SIG-M5 treated with dmso at 0.1 percent for 504 hours (cell line): ENCODE results near the gene SUMO2.
"Not testable (repeated sequence)": the region's sequence is repeated elsewhere in the genome, so short reads cannot be mapped to it uniquely, and the experiment has no call there.

Experiments
- DNase-seq: peaks from one replicate; lab custom pipeline; 2025; ENCODE audit not compliant: unreplicated experiment; lab: John Stamatoyannopoulos, UW

The SUMO2 gene

DNA sequence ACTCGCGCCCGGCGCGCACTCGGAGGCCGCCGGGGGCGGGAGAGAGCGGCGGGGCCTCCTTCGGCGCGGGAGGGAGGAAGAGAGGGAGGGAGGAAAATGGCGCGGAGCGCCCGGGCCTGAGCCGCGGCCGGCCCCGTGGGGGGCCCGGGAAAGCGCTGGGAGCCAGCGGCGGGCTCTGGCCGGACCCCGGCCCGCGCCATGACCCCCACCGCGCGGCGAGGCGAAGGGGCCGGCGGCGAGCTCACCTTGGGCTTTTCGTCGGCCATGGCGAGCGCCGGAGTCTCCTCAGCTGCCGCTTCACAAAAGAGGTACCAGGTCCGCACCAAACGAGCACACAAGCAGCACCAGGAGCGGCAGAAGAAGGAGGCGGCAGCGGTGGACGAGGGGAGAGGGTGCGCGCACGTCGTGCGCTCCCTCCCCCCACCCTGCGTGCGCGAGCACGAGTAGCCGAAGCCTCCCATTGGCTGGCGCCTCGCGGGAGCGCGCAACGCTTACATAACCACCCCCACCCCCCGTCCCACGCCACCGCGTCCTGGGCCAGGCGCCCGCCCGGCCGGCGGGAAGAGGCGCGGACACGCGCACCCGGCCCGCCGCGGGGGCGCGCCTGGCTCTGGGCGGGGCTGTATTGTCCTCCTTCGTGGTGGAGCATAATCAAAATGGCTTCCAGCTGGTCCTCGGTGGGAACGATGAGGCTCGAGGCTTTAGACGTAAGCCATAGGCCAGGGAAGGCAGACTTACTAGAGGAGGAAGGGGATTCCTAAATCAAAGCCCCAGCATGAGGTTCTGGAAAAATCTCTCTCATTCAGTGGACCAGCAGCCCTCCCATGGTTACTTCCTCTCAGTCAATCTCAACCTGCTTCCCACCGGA, at the start of gene SUMO2:
Gene SUMO2, minus strand, starts transcription at position 391 of the 868 bp plus-strand sequence. Its CDS starts 125 bp downstream, at position 266.
- DNase-seq, result peak; percentile 81

DNA sequence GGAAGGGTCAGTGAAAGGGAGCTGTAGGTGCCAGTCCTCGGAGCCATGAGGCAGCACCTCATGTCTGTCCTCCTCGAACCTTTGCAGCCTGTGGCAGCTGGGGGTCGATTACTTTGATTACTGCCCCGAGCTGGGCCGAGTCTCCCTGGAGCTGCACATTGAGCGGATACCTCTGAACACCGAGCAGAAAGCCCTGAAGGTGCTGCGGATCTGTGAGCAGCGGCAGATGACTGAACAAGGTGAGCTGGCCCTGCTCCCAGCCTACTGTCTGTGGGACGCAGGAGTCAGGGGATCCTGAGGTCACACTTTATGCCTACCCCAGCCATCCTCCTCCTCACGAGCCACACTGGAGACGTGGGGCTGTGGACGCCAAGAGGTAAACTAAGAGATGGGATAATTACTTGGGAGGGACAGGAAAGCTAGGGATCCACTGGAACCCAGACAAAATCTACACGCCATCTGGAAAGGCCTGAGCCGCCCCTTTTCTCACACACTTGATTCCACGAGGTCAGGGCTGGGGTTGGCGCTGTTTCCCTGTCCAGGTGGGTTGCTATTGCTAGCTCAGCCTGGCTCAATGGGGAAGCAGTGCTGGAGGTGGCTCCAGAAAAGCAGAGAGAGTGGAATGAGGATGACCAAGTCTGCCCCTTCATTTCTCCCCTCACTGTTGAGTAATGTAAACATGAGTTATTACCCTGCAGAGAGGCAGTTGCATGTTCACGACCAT, 49.1 kb upstream of the SUMO2 start:
- DNase-seq, result no peak

DNA sequence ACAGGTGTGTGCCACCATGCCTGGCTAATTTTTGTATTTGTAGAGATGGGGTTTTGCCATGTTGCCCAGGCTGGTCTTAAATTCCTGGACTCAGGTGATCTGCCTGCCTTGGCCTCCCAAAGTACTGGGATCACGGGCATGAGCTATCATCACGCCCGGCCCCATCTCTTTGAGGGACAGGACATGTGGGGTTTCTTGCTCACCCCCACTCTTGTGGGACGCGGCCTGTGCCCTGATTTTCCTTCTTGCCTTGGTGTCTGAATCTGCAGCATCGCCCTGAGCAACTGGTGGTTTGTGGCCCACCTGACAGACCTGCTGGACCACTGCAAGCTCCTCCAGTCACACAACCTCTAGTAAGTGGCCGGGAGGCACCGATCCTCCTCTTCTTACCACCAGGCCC, 48.3 kb upstream of the SUMO2 start:
- DNase-seq, result no peak

DNA sequence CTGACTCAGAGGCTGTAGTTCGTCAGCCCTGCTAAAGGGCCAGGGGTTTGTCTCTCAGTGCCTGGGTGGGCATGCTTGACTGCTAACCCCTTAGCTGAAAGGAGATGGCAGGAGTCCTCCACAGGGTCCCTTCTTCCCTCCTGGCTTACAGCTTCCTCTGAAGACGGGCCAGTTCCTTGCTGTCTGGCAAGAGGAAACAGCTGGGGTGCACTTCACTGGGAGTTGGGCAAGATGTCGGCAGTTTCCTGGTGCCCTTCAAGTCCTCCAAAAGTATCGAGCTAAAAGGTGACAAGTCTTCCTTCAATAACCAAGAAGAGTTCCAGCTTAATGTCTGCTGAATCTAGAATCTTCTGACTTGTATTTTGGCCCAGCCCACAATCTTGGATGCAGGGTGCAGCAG, 46.1 kb upstream of the SUMO2 start:
- DNase-seq, result peak; percentile 73

DNA sequence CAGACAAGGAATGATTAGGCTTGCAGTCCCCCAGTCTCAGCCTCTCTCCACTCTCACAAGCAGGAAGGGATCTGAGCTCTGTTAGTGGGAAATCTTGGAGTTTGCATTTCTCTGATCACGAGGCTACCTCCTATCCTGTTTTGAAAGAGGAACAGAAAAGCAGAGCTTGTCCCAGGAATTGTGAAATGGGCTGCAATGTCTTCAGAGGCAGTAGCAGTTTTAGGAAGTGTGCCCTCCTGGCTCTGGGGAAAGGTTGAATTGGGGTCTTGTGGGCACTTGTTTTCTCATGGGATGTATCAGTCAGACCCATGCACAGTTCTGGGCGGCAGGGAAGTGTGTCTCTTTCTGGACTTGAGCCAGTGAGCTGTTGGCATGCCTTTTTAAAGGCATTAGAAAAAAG, 45.5 kb upstream of the SUMO2 start:
- peak; percentile 96 for DNase-seq

DNA sequence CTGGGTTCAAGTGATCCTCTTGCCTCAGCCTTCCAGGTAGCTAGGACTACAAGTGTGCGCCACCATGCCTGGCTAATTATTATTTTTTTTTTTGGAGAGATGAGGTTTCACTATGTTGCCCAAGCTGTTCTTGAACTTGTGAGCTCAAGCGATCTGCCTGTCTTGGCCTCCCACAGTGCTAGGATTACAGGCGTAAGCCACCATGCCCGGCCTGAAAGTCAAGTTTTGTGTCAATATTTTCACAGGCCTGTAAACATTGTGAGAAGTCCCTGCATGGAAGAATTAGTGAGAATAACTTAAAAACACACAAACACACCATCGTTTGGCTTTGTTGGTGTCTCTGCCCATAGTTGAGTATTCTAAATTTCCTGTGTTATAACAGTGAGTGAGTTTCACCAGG, 45.0 kb upstream of the SUMO2 start:
- DNase-seq, result no peak

DNA sequence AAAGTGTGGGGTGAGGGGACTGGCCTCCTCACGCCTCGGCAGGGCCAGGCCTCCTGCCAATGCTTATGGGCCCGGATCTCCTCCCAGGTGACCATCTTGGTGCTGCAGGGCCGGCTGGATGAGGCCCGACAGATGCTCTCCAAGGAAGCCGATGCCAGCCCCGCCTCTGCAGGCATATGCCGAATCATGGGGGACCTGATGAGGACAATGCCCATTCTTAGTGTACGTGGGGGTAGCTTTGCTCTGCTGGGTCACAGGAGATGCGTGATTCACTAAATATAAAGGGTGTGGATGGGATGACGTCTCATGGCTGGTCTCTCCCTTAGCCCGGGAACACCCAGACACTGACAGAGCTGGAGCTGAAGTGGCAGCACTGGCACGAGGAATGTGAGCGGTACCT, 42.3 kb upstream of the SUMO2 start:
- DNase-seq, result no peak

DNA sequence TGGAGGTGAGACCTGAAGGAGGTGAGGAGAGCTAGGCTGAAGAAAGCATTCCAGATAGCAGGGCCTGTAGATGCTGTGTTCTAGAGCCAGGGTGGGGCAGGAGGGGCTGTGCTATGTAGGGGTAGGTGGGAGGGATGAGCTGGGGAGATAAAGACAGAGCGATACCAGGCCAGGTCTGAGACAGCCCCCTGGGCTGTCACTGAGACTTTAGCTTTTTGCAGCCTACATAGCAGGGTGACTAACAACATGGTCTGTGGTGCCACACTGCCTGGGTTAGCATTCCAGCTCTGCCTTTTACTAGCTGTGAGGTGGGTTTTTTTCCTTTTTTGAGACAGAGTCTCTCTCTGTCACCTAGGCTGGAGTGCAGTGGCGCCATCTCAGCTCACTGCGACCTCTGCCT, 37.1 kb upstream of the SUMO2 start:
- DNase-seq, result no peak

DNA sequence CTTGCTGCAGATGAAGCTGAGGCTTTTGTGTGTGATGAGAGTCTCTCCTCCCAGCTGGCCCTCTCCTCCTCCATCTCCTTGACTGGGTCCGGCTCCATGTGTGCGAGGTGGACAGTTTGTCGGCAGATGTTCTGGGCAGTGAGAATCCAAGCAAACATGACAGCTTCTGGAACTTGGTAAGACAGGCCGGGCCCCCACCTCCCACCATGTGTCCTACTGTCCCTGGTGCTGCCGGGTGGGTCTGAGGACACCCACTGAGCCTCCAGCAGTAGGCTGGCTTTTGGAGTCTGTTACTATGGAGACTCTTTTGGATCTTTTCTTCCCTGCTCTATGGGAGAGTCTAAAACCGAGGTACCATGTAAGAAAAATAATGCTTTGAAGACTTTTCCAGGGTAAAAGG, 35.4 kb upstream of the SUMO2 start:
- no peak for DNase-seq

DNA sequence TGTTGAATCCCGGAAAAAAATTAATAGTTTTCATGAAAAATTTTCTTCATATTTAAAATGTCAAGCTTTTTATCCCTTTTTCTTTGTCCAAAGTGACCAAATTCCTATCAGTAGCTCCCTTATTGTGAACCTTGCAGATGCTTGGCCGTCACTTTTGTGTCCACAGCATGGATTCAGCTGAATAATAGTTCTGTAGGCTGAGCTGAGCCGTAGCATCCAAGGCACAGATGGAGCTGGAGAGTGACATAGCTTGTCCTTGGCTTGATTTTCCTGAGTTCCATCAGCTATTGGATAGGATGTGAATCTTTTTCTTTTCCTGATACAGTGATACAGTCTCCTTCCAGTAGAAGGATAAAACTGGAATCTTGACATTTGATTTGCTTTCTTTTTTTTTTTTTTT, 26.3 kb upstream of the SUMO2 start:
- no peak for DNase-seq

DNA sequence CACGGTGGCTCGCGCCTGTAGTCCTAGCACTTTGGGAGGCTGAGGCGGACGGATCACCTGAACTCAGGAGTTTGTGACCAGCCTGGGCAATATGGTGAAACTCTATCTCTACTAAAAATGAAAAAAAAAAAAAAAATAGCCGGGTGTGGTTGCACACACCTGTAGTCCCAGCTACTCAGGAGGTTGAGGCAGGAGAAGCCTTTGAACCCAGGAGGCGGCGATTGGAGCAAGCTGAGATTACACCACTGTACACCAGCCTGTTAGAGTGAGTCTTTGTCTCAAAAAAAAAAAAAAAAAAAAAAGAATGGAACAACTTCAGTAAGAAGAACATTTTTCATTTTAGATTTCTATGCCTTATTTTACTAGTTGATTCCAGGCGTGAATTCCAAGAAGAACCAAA, 25.4 kb upstream of the SUMO2 start:
- DNase-seq, result no peak

DNA sequence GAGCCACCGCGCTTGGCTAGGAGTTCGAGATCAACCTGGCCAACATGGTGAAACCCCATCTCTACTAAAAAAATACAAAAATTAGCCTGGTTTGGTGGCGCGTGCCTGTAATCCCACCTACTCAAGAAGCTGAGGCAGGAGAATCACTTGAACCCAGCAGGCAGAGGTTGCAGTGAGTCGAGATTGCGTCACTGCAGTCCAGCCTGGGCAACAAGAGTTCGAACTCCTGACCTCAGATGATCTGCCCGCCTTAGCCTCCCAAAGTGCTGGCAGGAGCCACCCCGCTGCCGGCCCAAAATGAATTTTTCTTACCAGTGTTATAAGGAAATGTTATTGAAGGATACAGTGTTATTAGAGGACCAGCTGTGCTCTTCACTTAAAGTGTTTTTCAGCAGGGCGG, 25.0 kb upstream of the SUMO2 start:
- DNase-seq, result no peak

DNA sequence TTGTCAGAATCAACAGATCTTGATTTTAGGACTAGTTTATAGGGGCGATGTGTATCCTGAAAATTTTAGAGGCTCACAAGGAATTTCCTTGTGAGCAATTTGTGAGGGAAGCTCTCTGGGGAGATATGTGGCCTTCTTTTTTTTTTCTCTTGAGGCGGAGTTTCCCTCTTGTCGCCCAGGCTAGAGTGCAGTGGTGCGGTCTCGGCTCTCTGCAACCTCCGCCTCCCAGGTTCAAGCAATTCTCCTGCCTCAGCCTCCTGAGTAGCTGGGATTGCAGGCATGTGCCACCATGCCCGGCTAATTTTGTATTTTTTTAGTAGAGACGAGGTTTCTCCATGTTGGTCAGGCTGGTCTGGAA, 24.3 kb upstream of the SUMO2 start:
- DNase-seq, result not testable (repeated sequence)

DNA sequence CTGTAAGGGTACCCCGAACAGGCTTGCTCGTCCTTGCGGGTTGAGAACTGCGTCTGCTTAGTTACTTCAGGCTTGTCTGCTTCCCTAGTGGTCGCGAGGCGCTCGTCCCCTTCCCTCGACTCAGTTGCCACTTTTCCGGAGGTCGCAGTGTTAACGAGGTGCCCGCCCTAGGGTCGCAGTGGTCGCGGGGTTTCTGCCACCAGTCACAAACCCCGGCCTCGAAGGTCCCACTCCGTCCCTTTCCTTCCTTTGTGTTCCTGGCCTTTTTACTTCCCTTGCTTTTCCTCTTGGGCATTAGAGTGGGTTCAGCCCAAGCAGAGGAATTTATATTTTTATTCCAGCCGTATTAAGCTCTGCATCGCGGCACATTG, 23.0 kb upstream of the SUMO2 start:
- DNase-seq, result no peak

DNA sequence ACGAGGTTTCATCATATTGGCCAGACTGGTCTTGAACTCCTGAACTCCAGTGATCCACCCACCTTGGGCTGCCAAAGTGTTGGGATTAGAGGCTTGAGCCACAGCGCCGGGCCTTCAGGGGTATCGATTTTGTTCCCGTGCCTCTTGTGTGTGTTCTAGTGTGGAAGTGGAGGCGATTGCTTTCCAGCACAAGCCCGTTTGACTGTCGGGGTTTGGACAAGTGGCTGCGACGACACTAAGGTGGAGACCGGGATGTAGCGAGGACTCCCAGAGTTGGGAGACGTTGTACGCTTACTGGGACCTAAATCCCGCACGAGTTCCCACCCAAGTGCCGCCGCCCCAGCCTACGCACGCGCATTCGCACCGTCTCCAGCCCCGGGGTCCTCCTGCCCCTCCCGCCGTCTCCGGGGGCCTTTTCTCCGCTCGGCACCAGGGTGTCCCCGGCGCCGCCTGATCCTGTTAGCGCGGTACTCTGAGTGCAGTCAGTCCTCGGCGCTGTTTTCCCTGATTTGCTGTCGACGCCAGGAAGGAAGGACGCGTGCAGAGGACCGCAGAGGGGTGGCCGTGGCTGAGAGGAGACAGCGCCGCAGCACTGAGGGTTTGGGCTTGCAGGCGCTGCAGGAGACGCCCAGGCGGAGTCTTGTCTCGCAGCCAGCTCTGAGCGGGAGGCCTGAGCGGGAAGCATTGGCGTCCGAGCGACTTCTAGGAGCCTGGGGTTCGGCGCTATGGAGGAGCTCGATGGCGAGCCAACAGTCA, 22.5 kb upstream of the SUMO2 start, which contains the start of gene NUP85:
Gene NUP85, plus strand, starts transcription at position 643 of the 756 bp plus-strand sequence. Its CDS starts 83 bp downstream, at position 726.
- DNase-seq, result peak; percentile 95

DNA sequence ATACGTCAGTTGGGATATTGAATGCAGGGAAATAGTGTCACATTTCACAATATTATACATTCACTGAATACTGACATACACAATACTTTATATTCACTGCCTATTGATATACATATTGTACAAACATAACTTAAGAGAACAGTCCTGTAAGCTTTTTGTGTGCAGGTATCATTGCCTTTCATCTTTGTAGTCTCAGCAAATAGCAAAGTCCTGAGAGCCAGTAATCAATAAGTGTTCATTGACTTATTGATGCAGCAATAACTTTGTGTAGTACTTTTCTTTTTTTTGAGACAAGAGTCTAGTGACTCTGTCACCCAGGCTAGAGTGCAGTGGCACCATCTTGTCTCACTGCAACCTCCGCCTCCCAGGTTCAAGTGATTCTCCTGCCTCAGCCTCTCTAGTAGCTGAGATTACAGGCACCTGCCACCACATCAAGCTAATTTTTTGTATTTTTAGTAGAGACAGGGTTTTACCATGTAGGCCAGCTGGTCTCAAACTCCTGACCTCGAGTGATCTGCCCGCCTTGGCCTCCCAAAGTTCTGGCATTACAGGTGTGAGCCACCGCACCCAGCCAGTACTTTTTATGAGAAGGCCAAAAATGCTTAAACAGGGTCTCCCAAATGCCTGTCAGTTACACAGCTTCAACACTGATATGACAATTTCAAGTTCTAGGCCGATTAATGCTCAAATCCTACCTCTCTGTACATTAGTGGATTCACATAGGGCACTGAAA, 17.3 kb upstream of the SUMO2 start:
- DNase-seq, result no peak

DNA sequence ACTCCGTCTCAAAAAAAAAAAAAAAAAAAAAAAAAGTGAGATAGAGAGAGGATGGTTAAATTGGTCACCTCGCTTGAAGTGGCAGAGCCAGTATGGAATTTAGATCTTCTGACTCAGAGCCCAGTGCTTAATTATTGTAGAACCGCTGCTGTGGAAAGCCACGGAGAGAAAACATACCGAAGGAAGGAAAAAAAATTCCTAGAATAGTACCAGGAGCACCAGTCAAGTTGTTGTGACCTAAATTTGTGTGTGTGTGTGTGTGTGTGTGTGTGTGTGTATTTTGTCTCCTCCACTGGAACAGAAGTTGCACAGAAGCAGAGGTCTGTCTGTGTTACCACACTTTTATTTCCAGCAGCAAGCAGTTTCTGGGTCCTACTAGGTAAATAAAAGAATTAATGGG, 12.1 kb upstream of the SUMO2 start:
- no peak for DNase-seq

DNA sequence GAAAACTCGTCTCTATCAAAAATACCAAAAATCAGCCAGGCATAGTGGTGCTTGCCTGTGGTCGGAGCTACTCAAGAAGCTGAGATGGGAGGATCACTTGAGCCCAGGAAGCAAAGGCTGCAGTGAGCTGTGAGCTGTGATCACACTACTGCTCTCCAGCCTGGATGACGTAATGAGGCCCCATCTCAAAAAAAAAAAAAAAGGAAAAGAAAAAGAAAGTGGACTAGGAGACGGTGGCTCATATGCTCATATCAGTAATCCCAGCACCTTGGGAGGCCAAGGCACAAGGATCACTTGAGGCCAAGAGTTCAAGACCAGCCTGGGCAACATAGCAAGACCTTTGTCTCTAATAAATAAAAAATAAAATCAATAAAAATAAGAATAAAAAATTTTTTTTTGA, 8.8 kb upstream of the SUMO2 start:
- peak; percentile 70 for DNase-seq

DNA sequence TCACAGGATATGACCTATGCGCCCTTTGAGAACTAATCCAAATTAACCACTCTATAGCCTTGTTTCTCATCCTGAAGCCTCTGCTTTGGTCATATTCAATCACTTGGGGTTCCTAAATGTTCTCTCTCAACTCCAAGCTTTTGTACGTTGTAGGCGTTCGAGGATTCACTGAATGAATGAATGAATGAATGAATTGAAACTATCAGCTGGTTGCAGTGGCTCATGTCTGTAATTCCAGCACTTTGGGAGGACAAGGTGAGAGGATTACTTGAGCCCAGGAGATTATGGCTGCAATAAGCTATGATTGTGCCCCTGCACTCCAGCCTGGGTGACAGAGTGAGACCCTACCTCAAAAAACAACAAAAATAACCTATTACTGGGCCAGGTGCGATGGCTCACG, 5.9 kb upstream of the SUMO2 start:
- DNase-seq, result no peak

DNA sequence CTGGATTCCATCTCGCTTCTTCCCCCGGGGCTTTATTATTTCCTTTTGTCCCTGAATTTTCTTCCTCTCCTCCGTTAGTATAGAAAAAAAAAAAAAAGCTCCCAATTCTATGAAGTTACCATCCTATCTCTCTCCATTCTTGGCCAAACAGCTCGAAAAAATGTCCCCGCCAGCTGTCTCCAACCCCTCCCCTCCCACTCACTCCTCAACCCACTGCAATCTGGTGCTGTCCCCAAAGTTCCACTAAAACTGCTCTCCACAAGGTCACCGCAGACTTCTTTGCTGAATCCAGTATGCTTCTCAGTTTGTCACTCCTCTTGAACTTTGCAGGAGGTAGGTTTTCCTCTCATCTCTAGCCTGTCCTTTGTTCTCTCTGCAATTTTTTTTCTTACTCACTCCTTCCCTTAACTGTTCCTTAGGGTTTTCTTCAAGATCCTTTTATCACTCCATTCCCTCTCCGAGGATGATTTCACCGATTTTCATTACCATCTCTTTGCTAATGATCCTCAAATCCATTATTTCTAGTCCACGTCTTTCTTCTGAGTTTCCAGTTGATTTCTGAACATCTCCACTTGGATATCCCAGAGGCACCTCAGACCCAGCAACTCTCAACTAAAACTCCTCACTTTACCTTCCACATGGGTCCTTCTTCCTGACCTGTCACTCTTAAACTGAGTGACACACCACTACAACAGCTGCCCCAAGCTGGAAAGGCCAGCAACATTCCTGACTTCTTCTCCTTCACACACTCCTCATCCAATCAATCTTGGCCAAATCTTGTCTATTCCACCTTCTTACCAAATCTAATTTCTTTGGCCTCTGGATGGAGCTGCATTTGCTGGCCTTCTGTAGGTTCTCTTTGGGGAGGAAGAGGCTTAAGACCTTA, 1.5 kb upstream of the SUMO2 start:
- no peak for DNase-seq
